AG09309 (cell line): ENCODE data around the gene AJUBA.
A peak's percentile ranks its signal among the peaks of the same experiment; 100 is the strongest.

ENCODE experiments used
- DNase-seq: peaks from one replicate; pipeline ENCODE4 v3.0.0-alpha.2; 2010; ENCODE audit warnings: low read depth
- H3K4me3 ChIP-seq: 2 replicates; pipeline ENCODE4 v1.5.1; 2011; ENCODE audit warnings: mild to moderate bottlenecking, low read depth, low read length, moderate library complexity; ENCODE audit not compliant: control insufficient read depth
- CTCF ChIP-seq: IDR thresholded peaks from 2 replicates; pipeline ENCODE4 v1.5.1; 2011; ENCODE audit warnings: mild to moderate bottlenecking, low read depth, low read length, inconsistent platforms; ENCODE audit not compliant: insufficient read depth, control insufficient read depth; ENCODE audit errors: missing control alignments

AJUBA gene

GRCh38 chr14:22991852-22992251 lies 9.5 kb upstream of the AJUBA start:
- TF ChIP-seq CTCF: no peak
- DNase-seq: no peak
- no peak overlapping the region for H3K4me3 ChIP-seq

- no peak for DNase-seq
- TF ChIP-seq CTCF: no peak
- no peak overlapping the region for H3K4me3 ChIP-seq
These were observed 4.9 kb upstream of the AJUBA start for GRCh38 chr14:22987291-22987690.

GRCh38 chr14:22986508-22987054 lies 4.2 kb upstream of the AJUBA start:
- H3K4me3 ChIP-seq: no peak overlapping the region
- TF ChIP-seq CTCF: peak; percentile 89
- DNase-seq: no peak

GRCh38 chr14:22985894-22986507 lies 3.6 kb upstream of the AJUBA start:
- no peak overlapping the region for H3K4me3 ChIP-seq
- DNase-seq: no peak
- TF ChIP-seq CTCF: no peak

GRCh38 chr14:22984959-22985658 lies 2.8 kb upstream of the AJUBA start:
- TF ChIP-seq CTCF: no peak
- no peak for DNase-seq
- no peak overlapping the region for H3K4me3 ChIP-seq

GRCh38 chr14:22981876-22982476 lies 375 bp downstream of the AJUBA start:
- no peak for TF ChIP-seq CTCF
- peak overlapping the region; percentile 80 for H3K4me3 ChIP-seq
- DNase-seq: no peak
